ENCODE results near the gene TNFAIP8L2.

GRCh38 chr1:151113877-151114276, 42.6 kb upstream of the TNFAIP8L2 start:
- TF ChIP-seq CTCF (IDR thresholded peaks at IDR 0.05) (no peak), EZH2phosphoT487 (IDR thresholded peaks at IDR 0.05) (no peak)

All from neural progenitor cell (in vitro differentiated cells).